ENCODE data around the gene ZNF302.

- TF ChIP-seq CTCF (IDR thresholded peaks at IDR 0.05) (peak; percentile 27 to 63 (median 52)), POLR2A (IDR thresholded peaks at IDR 0.05) (no peak)
Measured at GRCh38 chr19:34639491-34640085, 37.9 kb upstream of the ZNF302 start.

All from tibial nerve (tissue), 3 donors.